RWPE2 (cell line): ENCODE data around the gene NTNG2.

Experiments
- ATAC-seq: fragments of 200-7000 bp; cut with Tn5 transposase; 3 replicates; pipeline ENCODE4 v1.9.1; 2021; ENCODE audit warnings: low read depth
- DNase-seq: peaks from one replicate; pipeline ENCODE4 v3.0.0-alpha.2; 2020; ENCODE audit warnings: low spot score
- H3K27ac ChIP-seq: fragments of 450-650 bp; 2 replicates; pipeline ENCODE4 v1.5.1; 2017; ENCODE audit warnings: mild to moderate bottlenecking; ENCODE audit not compliant: poor library complexity, severe bottlenecking
- H3K27me3 ChIP-seq: fragments of 250-450 bp; sonication (Bioruptor Pico); 2 replicates; pipeline ENCODE4 v1.5.1; 2021; ENCODE audit warnings: mild to moderate bottlenecking, moderate library complexity; ENCODE audit not compliant: insufficient read depth, poor library complexity, severe bottlenecking
- H3K36me3 ChIP-seq: fragments of 250-450 bp; sonication (Bioruptor Pico); 2 replicates; pipeline ENCODE4 v1.5.1; 2020; ENCODE audit warnings: low read depth, mild to moderate bottlenecking, moderate library complexity
- H3K4me1 ChIP-seq: fragments of 250-450 bp; sonication (Bioruptor Pico); 2 replicates; pipeline ENCODE4 v1.5.1; 2021; ENCODE audit warnings: mild to moderate bottlenecking, moderate library complexity; ENCODE audit not compliant: insufficient read depth, poor library complexity, severe bottlenecking
- H3K4me3 ChIP-seq: fragments of 250-450 bp; sonication (Bioruptor Pico); 2 replicates; pipeline ENCODE4 v1.5.1; 2021; ENCODE audit warnings: mild to moderate bottlenecking, moderate library complexity; ENCODE audit not compliant: severe bottlenecking
- H3K9me3 ChIP-seq: fragments of 250-450 bp; sonication (Bioruptor Pico); 2 replicates; pipeline ENCODE4 v1.5.1; 2021; ENCODE audit warnings: mild to moderate bottlenecking, moderate library complexity; ENCODE audit not compliant: severe bottlenecking
- TF ChIP-seq, protein P1 (sequence below): fragments of 450-650 bp; IDR thresholded peaks from one replicate; pipeline ENCODE4 v1.5.1; 2017; ENCODE audit warnings: mild to moderate bottlenecking, moderate library complexity; ENCODE audit not compliant: poor library complexity, severe bottlenecking

NTNG2 gene

DNA sequence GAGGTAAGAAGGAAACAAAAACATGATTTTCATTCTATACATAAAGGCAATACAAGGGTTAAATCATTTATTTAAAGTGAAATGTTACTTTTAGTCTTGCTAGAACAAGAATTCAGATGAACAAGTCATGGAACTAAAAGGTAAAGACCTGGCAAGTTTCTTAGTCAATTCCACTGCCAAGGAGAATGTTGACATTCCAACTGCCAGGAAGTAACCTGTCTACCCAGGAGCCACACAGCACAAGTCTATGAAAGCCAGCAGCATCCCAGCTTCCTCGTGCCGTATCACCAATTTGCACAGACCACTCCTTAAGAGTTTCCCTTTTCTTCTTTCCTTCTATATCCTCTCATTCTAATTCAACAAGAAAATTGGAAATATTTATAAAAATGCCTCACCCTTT lies 113.0 kb downstream of the NTNG2 start:
- H3K27me3 ChIP-seq = no peaks in the 10 kb centered on the region
- no peaks in the 10 kb centered on the region for H3K4me1 ChIP-seq
- H3K9me3 ChIP-seq = no peaks in the 10 kb centered on the region
- DNase-seq (no peak), ATAC-seq (no peak)
- TF ChIP-seq, protein P1, sequence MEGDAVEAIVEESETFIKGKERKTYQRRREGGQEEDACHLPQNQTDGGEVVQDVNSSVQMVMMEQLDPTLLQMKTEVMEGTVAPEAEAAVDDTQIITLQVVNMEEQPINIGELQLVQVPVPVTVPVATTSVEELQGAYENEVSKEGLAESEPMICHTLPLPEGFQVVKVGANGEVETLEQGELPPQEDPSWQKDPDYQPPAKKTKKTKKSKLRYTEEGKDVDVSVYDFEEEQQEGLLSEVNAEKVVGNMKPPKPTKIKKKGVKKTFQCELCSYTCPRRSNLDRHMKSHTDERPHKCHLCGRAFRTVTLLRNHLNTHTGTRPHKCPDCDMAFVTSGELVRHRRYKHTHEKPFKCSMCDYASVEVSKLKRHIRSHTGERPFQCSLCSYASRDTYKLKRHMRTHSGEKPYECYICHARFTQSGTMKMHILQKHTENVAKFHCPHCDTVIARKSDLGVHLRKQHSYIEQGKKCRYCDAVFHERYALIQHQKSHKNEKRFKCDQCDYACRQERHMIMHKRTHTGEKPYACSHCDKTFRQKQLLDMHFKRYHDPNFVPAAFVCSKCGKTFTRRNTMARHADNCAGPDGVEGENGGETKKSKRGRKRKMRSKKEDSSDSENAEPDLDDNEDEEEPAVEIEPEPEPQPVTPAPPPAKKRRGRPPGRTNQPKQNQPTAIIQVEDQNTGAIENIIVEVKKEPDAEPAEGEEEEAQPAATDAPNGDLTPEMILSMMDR = no peak
- H3K36me3 ChIP-seq = peaks cover 97% of the 10 kb centered on the region
- no peak overlapping the region for H3K27ac ChIP-seq
- H3K4me3 ChIP-seq = no peak overlapping the region

- no peak for ATAC-seq
- Histone ChIP-seq H3K4me3 (no peak overlapping the region), H3K4me1 (no peaks in the 10 kb centered on the region), H3K36me3 (peaks cover 94% of the 10 kb centered on the region), H3K27ac (no peak overlapping the region), H3K27me3 (no peaks in the 10 kb centered on the region), H3K9me3 (no peaks in the 10 kb centered on the region)
- TF ChIP-seq, protein P1 = no peak
- no peak for DNase-seq
Measured at GRCh38 chr9:132283165-132283564, 121.3 kb downstream of the NTNG2 start.

GRCh38 chr9:132283863-132284262 lies 122.0 kb downstream of the NTNG2 start:
- ATAC-seq (no peak), DNase-seq (no peak)
- H3K27me3 ChIP-seq = no peaks in the 10 kb centered on the region
- H3K4me1 ChIP-seq = no peaks in the 10 kb centered on the region
- TF ChIP-seq, protein P1 = no peak
- no peak overlapping the region for H3K27ac ChIP-seq
- H3K4me3 ChIP-seq = no peak overlapping the region
- H3K9me3 ChIP-seq = no peaks in the 10 kb centered on the region
- peaks cover 94% of the 10 kb centered on the region for H3K36me3 ChIP-seq

GRCh38 chr9:132287256-132287760 lies 125.5 kb downstream of the NTNG2 start:
- no peak for ATAC-seq
- Histone ChIP-seq H3K36me3 (peaks cover 92% of the 10 kb centered on the region), H3K4me1 (no peaks in the 10 kb centered on the region), H3K27me3 (no peaks in the 10 kb centered on the region), H3K27ac (no peak overlapping the region), H3K9me3 (no peaks in the 10 kb centered on the region), H3K4me3 (no peak overlapping the region)
- no peak for DNase-seq
- TF ChIP-seq, protein P1 = no peak

DNA sequence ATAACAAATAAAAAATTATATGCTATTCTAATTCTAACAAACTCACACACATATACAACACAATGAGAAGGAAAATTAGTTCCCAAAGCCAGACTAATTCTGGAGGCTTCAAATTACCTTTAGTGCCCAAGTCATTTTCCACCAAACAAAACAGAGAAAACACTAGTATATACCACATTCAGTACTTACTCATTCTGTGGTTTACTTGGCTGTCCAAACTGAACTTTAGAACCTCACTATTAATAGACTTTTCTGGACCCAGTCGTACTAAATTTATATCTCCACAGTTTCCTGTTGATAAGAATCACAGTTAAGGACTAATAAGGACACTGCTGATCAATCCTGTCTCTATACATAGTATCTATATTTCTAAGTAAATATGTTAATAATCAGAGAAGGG lies 126.5 kb downstream of the NTNG2 start:
- Histone ChIP-seq H3K4me1 (no peaks in the 10 kb centered on the region), H3K36me3 (peaks cover 91% of the 10 kb centered on the region), H3K4me3 (no peak overlapping the region), H3K27me3 (no peaks in the 10 kb centered on the region), H3K9me3 (no peaks in the 10 kb centered on the region), H3K27ac (no peak overlapping the region)
- ATAC-seq (no peak), DNase-seq (no peak)
- TF ChIP-seq, protein P1 = no peak
